DMS114 treated with DMSO at 0.1 percent for 48 hours (cell line): ENCODE measurements around the gene CLEC16A.
A peak's percentile ranks its signal among the peaks of the same experiment; 100 is the strongest.

Experiments used
- DNase-seq: peaks from one replicate; lab custom pipeline; 2025; ENCODE audit not compliant: unreplicated experiment; lab: John Stamatoyannopoulos, UW

Gene CLEC16A

GRCh38 chr16:10944249-10945064, at the start of gene CLEC16A:
Gene CLEC16A, plus strand, starts transcription at chr16:10944564. Its CDS starts 154 bp downstream, at chr16:10944718.
- peak; percentile 90 for DNase-seq

DNA sequence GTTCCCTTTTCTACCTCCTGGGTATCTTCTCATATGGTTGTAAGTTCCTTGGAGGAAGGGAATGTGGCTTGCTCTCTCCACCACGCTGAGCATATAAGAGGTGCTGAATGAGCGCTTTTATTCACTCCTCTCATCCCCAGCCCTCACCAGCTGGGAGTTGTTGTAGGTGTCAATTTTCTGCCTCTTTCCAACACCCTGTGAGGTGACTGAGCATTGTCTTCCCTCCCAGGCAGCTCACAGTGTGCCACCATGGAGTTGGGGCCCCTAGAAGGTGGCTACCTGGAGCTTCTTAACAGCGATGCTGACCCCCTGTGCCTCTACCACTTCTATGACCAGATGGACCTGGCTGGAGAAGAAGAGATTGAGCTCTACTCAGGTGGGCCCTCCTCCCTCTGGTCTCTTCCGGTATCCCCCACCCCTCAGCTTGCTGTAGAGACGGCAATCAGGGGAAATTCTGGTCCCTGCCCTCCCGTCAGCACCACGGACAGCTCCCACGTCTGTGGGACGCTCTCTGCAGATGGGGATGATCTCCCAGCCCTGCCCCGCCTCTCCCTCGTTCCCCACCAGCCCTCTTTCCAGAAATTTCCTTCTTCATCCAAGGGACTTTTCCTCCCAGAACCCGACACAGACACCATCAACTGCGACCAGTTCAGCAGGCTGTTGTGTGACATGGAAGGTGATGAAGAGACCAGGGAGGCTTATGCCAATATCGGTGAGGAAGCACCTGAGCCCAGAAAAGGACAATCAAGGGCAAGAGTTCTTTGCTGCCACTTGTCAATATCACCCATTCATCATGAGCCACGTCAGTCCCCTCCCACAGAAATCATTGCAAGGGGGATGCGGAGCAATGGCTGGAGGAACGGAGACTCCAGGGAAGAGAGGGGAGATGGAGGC, 49.1 kb upstream of the CLEC16A start:
- DNase-seq = no peak

DNA sequence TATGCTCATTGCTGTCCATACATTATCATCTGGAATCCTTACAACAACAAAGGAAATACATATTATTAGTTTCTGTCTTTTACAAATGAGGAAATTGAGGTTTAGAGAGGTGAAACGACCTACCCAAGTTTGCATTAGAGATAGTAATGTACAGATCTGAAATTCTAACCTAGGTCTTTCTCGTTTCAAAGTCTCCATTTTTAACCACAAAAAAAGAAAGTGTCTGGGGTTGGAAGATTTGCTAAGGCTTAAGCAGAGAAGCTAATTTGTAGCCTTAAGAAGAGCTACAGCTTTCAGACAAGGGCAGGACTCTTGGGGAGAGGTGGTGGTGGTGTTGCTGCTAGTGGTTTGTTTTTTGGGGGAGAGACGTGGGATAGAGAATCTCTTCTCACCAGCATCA, 48.2 kb upstream of the CLEC16A start:
- no peak for DNase-seq

DNA sequence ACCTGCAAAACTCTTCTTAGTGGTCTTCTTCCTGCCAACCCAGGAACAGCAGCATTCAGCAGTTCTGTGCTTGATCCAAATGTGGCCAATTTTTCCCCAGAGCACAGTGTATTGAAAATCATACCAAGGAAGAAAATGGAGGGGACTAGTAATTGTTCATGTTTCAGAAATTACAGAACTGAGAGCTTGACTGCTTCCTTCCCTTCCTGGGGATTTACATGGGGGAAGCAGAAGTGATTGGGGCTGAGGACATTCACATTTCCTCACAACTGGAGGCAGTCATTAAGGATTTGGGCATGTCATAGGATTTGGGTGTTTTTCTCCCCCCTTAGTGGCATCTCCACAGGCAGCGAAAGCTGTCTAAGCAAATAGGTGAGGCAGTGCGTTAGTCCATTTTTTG, 47.6 kb upstream of the CLEC16A start:
- DNase-seq = no peak

GRCh38 chr16:10897134-10897533, 47.2 kb upstream of the CLEC16A start:
- no peak for DNase-seq

- no peak for DNase-seq
Observed at GRCh38 chr16:10902999-10903398, 41.4 kb upstream of the CLEC16A start.

DNA sequence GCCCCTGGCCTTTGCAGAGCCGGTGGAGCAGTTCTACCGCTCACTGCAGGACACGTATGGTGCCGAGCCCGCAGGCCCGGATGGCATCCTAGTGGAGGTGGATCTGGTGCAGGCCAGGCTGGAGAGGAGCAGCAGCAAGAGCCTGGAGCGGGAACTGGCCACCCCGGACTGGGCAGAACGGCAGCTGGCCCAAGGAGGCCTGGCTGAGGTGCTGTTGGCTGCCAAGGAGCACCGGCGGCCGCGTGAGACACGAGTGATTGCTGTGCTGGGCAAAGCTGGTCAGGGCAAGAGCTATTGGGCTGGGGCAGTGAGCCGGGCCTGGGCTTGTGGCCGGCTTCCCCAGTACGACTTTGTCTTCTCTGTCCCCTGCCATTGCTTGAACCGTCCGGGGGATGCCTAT, 37.9 kb upstream of the CLEC16A start:
- DNase-seq = no peak

GRCh38 chr16:10906914-10907756, 37.2 kb upstream of the CLEC16A start:
- no peak for DNase-seq

GRCh38 chr16:10907757-10908045, 36.7 kb upstream of the CLEC16A start:
- no peak for DNase-seq

DNA sequence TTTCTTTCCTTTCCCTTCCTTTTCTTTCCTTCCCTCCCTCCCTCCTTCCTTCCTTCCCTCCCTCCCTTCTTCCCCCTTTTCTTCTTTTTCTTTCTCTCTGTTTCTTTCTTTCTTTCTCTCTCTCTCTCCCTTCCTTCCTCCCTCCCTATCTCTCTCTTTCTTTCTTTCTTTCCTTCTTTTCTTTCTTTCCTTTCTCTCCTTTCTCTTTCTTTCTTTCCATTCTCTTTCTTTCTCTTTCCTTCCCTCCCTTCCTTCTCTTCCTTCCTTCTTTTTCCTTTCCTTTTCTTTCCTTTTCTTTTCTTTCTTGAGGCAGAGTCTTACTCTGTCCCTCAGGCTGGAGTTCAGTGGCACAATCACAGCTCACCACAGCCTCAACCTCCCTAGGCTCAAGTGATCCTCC, 33.1 kb upstream of the CLEC16A start:
- DNase-seq = no peak

DNA sequence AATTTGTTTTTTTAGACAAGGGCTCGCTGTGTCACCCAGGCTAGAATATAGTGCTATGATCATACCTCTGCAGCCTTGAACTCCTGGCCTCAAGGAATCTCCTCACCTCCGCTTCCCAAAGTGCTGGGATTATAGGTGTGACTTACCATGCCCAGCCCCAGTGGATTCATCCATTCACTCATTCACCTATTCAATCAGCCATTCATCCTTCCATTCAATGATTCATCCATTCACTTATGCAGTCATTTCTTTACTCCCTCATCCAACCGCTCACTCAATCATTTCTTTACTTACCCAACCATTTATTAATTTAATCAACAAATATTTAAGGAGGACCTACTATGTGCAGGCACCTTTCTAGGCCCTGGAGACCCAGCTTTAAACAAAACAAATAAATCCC, 27.8 kb upstream of the CLEC16A start:
- DNase-seq = no peak

GRCh38 chr16:10918294-10919002, 25.9 kb upstream of the CLEC16A start:
- peak; percentile 78 for DNase-seq

DNA sequence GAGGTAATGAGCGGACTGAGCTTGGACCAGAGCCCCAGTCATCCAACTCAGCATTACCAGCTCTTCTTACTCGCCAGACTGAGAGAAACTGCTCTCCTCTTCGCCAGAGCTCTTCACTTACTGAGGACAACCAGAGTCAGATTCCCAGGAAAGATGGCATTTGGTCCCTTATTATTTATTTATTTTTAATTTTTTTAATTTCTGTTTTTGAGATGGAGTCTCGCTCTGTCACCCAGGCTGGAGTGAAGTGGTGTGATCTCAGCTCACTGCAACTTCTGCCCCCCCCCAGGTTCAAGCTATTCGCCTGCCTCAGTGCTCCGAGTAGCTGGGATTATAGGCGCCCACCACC, 25.4 kb upstream of the CLEC16A start:
- DNase-seq = no peak

DNA sequence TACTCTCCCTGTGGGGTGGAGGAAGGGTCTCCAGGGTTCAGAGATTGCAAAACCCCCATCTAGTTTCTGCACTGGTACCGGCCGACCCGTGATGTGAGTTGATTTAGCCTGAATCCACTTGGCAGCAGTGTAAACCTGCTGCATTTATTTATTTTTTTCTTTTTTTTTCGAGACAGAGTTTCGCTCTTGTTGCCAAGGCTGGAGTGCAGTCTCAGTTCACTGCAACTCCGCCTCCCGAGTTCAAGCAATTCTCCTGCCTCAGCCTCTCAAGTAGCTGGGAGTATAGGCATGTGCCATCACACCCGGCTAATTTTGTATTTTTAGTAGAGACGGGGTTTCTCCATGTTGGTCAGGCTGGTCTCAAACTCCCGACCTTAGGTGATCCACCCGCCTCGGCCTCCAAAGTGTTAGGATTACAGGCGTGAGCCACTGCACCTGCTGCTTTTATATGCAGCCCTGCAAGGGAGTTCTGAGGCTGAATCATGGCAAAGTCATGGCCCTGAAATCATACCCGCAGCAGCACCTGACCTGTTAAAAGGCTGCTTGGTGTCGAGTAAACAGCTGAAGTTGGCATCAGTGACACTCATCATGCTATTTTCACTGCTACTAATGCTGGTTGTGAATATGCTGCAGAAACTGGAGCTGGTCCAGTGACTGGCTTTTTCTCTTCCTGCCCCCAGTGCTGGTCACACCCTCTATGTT, 23.5 kb upstream of the CLEC16A start:
- no peak for DNase-seq

DNA sequence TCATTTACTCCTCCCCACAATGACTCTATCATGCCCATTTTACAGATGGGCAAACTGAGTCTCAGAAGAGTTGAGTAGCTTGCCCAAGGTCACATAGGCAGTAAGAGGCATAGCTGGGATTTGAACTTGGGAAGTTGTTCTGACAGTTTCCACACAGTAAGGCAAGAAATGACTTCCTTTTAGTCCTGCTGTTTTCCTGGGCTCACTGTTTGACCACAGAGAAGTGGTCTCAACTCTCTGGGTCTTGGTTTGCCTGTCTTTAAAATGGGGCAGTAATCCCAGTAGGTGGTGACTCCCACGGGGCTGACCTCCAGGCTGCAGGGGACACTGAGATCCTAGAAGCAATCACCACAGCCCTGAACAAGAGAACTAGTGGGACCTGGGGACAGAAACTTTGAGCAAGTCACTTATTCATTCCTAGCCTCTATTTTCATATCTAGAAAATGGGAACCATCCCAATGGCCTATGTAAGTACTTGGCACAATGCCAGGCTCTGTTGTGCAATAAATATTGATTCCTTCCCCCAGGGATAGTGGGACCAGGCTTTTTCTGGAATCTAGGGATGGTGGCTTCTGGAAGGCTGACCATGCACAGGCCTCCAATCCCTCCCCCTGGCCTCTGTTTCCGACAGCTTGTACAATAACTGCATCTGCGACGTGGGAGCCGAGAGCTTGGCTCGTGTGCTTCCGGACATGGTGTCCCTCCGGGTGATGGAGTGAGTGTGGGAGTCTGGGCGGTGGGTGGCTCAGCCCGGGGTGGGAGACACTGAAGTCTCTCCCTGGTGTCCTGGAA, 22.6 kb upstream of the CLEC16A start:
- no peak for DNase-seq

- DNase-seq = no peak
Observed at GRCh38 chr16:10922328-10923145, 21.8 kb upstream of the CLEC16A start.

DNA sequence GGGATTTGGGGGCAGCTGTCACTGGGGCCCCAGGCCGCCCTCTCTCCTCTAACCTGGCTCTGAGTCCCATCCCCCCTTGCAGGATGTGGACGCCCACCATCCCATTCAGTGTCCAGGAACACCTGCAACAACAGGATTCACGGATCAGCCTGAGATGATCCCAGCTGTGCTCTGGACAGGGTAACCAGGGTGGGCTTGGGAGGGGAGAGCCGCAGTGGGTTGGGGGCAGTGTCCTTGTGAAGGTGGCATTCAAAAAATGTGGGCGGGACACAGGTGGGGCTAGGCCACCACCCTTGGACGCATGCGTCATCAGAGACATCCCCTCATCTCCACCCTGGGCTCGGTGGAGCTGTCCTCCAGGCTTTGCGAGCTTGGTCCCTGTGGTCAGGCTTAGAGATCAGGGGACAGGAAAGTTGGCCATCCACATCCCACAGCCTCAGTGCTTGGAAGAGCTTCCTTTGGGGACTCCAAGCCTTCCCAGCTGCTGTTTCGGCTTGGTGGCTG, 21.2 kb upstream of the CLEC16A start:
- DNase-seq = no peak

DNA sequence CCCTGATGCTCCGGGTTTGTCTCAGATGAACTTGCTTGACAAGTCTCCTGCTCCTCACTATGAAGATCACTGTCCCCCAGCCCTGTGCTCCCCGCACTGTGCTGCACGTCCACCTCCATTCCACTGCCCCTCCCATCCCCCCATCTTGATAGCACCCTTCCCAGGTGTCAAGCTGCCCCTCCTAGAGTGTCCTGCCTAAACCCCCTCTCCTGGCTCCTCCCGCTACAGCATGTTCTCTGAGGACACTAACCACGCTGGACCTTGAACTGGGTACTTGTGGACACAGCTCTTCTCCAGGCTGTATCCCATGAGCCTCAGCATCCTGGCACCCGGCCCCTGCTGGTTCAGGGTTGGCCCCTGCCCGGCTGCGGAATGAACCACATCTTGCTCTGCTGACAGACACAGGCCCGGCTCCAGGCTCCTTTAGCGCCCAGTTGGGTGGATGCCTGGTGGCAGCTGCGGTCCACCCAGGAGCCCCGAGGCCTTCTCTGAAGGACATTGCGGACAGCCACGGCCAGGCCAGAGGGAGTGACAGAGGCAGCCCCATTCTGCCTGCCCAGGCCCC, 20.6 kb upstream of the CLEC16A start:
- no peak for DNase-seq
